ENCODE results near the gene APBA3. TPM values are rescaled to one million over a fixed set of nuclear protein-coding genes. Genes with fewer than 3 reads are reported as not detected.

The APBA3 gene

Small RNA genes lying within 50 kb of the gene (small RNA-seq; reads per million reads assigned to genes)
- gene AC005777.1 (ENCODE audit: low read depth) = not detected
